K562 (cell line): ENCODE results near the gene TOP3A.

ENCODE experiments used
- CEBPB ChIP-seq: fragments of 450-650 bp; IDR thresholded peaks from 2 replicates; pipeline ENCODE4 v1.6.1; 2016; ENCODE audit warnings: missing genetic modification characterization, missing compliant biosample characterization
- CTCF ChIP-seq, 3 experiments: IDR thresholded peaks in 2 of 3; conservative IDR thresholded peaks in 1 of 3; 2 replicates each; pipeline ENCODE4 v1.5.1; 2011 to 2012; ENCODE audit warnings: low read length in 3 of 3, mild to moderate bottlenecking in 3 of 3, control low read depth in 2 of 3, improper control_type of control experiment in 1 of 3, inconsistent platforms in 1 of 3, low read depth in 1 of 3, mixed read lengths in 1 of 3, moderate library complexity in 1 of 3; ENCODE audit not compliant: insufficient read depth in 2 of 3
- EZH2 ChIP-seq: IDR thresholded peaks from 2 replicates; pipeline ENCODE4 v1.6.1; 2012; ENCODE audit warnings: low read depth, mild to moderate bottlenecking, inconsistent platforms, low read length, borderline replicate concordance
- MCM5 ChIP-seq: fragments of 450-650 bp; IDR thresholded peaks from 2 replicates; pipeline ENCODE4 v1.6.1; 2016; ENCODE audit warnings: low read depth
- POLR2AphosphoS5 ChIP-seq: IDR thresholded peaks from 2 replicates; pipeline ENCODE4 v1.6.1; 2011; ENCODE audit warnings: mild to moderate bottlenecking, low read depth, low read length, moderate library complexity; ENCODE audit not compliant: control insufficient read depth, insufficient read depth
- SAFB2 ChIP-seq: fragments of 200-400 bp; formaldehyde crosslinking; IDR thresholded peaks from 2 replicates; pipeline ENCODE4 v1.6.1; 2018; ENCODE audit warnings: borderline replicate concordance, low read length, low read depth, moderate library complexity; ENCODE audit not compliant: severe bottlenecking
- TCF7 ChIP-seq: sonication (generic); IDR thresholded peaks from 2 replicates; pipeline ENCODE4 v1.6.1; 2016; ENCODE audit warnings: antibody characterized with exemption, borderline replicate concordance
- ZNF124 ChIP-seq: sonication (generic); formaldehyde crosslinking; IDR thresholded peaks from 2 replicates; pipeline ENCODE4 v1.8.1; 2022; ENCODE audit warnings: missing genetic modification reagents
- ZNF274 ChIP-seq: IDR thresholded peaks from 2 replicates; pipeline ENCODE4 v1.6.1; 2011; ENCODE audit warnings: low read depth, mild to moderate bottlenecking, low read length, moderate library complexity, borderline replicate concordance
- ZNF282 ChIP-seq: sonication (generic); formaldehyde crosslinking; IDR thresholded peaks from 2 replicates; pipeline ENCODE4 v1.8.1; 2023; ENCODE audit warnings: missing genetic modification reagents

- TF ChIP-seq CTCF (IDR thresholded peaks at IDR 0.05 in 2 of 3, conservative IDR thresholded peaks at IDR 0.05 in 1 of 3; ENCODE audit: insufficient read depth in 2 of 3, low read depth in 1 of 3, low read length in 3 of 3) (no peak), ZNF124 (CRISPR knock-in tag) (no peak), MCM5 (no peak), SAFB2 (no peak), TCF7 (no peak), ZNF282 (CRISPR knock-in tag) (no peak), POLR2AphosphoS5 (no peak), EZH2 (no peak), CEBPB (no peak), ZNF274 (no peak)
Measured at GRCh38 chr17:18314731-18315561, at the start of gene TOP3A, which contains the start of gene SMCR8.
